HCT116 (cell line): Measurements from ENCODE around the gene ZNF862. TPM values are rescaled to one million over a fixed set of nuclear protein-coding genes. Genes with fewer than 3 reads are reported as not detected.

ENCODE experiments used
- ATAC-seq: fragments of 200-7000 bp; cut with Tn5 transposase; 2 replicates; pipeline ENCODE4 v1.9.1; 2020; ENCODE audit warnings: mild to moderate bottlenecking, moderate library complexity
- BruUV-seq: library from RNA; stranded (reverse); fragments of 400-500 nt; replicated peaks from 2 replicates; lab custom pipeline; 2021; lab: Mats Ljungman, UMichigan
- CTCF ChIA-PET: fragments of 300-600 bp; sonication (Branson Sonifier 250); formaldehyde crosslinking; loops from one replicate; lab custom pipeline; 2021; ENCODE audit warnings: antibody characterized with exemption; lab: Charles Lee
- POLR2A ChIA-PET: fragments of 300-600, 350-600 bp; sonication (Branson Sonifier 250); formaldehyde crosslinking; loops from one replicate; lab custom pipeline; 2021; ENCODE audit warnings: antibody characterized with exemption; lab: Charles Lee
- RAD21 ChIA-PET, 2 experiments: fragments of 300-600 bp; sonication (Branson Sonifier 250); formaldehyde crosslinking; loops; one replicate each; lab custom pipeline; 2023; ENCODE audit warnings: low total read pairs in 2 of 2; ENCODE audit not compliant: uncharacterized antibody in 2 of 2, unreplicated experiment in 2 of 2, low non-redundant PET in 1 of 2; lab: Charles Lee
- DNase-seq: peaks from one replicate; pipeline ENCODE4 v3.0.0-alpha.2; 2010; ENCODE audit warnings: low read depth, low spot score
- H2AFZ ChIP-seq: fragments of 200-600 bp; shearing (Covaris generic), sonication (generic); 2 replicates; pipeline ENCODE4 v1.6.1; 2017; ENCODE audit warnings: low read depth, mixed run types, mixed read lengths, antibody characterized with exemption, low read length; ENCODE audit not compliant: poor library complexity, severe bottlenecking
- H3K27ac ChIP-seq: 2 replicates; pipeline ENCODE4 v1.5.1; 2012; ENCODE audit warnings: low read depth, low read length
- H3K27me3 ChIP-seq: fragments of 200-600 bp; sonication (generic); 2 replicates; pipeline ENCODE4 v1.6.1; 2016; ENCODE audit warnings: mixed run types, low read length, mixed read lengths; ENCODE audit not compliant: insufficient read depth
- H3K36me3 ChIP-seq, 2 experiments: fragments of 200-500 bp in 1 of 2; fragments of 200-600 bp in 1 of 2; sonication (Bioruptor generic) in 1 of 2; sonication (generic) in 1 of 2; 2 replicates each; pipeline versions ENCODE4 v1.5.1 to v1.6.1; 2014 to 2016; ENCODE audit warnings: low read length in 2 of 2, inconsistent platforms in 1 of 2, mixed read lengths in 1 of 2, mixed run types in 1 of 2; ENCODE audit not compliant: insufficient read depth in 2 of 2, control insufficient read depth in 1 of 2
- H3K4me1 ChIP-seq, 2 experiments: fragments of 200-600 bp in 1 of 2; sonication (generic) in 1 of 2; 2 replicates each; pipeline versions ENCODE4 v1.5.1 to v1.6.1; 2012 to 2017; ENCODE audit warnings: low read length in 2 of 2, inconsistent platforms in 1 of 2, mild to moderate bottlenecking in 1 of 2, mixed read lengths in 1 of 2, mixed run types in 1 of 2, moderate library complexity in 1 of 2; ENCODE audit not compliant: insufficient read depth in 2 of 2, control insufficient read depth in 1 of 2
- H3K4me2 ChIP-seq: fragments of 200-600 bp; sonication (generic); 2 replicates; pipeline ENCODE4 v1.6.1; 2017; ENCODE audit warnings: mixed run types, low read length, mixed read lengths
- H3K4me3 ChIP-seq, 2 experiments: fragments of 200-600 bp in 1 of 2; sonication (generic) in 1 of 2; replicated peaks in 1 of 2; 2 replicates each; pipeline ENCODE4 v1.5.1; 2011 to 2016; ENCODE audit warnings: low read length in 2 of 2, control low read depth in 1 of 2, low read depth in 1 of 2, mild to moderate bottlenecking in 1 of 2, mixed read lengths in 1 of 2, mixed run types in 1 of 2
- H3K79me2 ChIP-seq: fragments of 200-600 bp; sonication (generic); 2 replicates; pipeline ENCODE4 v1.6.1; 2017; ENCODE audit warnings: mild to moderate bottlenecking, mixed run types, low read length, moderate library complexity, mixed read lengths; ENCODE audit not compliant: insufficient read depth
- H3K9ac ChIP-seq: fragments of 200-600 bp; sonication (generic); 2 replicates; pipeline ENCODE4 v1.6.1; 2016; ENCODE audit warnings: low read length, mixed read lengths
- H3K9me2 ChIP-seq: fragments of 200-600 bp; sonication (generic), shearing (Covaris generic); 2 replicates; pipeline ENCODE4 v1.6.1; 2017; ENCODE audit warnings: mixed run types, mild to moderate bottlenecking, moderate library complexity; ENCODE audit not compliant: insufficient read depth
- H3K9me3 ChIP-seq, 2 experiments: fragments of 200-500 bp in 1 of 2; fragments of 200-600 bp in 1 of 2; sonication (Bioruptor generic) in 1 of 2; sonication (generic) in 1 of 2; 2 replicates each; pipeline ENCODE4 v1.6.1; 2014 to 2017; ENCODE audit warnings: low read length in 2 of 2, mixed read lengths in 2 of 2, inconsistent platforms in 1 of 2, low read depth in 1 of 2, mild to moderate bottlenecking in 1 of 2, mixed run types in 1 of 2, moderate library complexity in 1 of 2; ENCODE audit not compliant: control insufficient read depth in 1 of 2, insufficient read depth in 1 of 2
- H4K20me1 ChIP-seq: fragments of 200-600 bp; sonication (generic), shearing (Covaris generic); 2 replicates; pipeline ENCODE4 v1.6.1; 2017; ENCODE audit warnings: mixed run types, mild to moderate bottlenecking, moderate library complexity; ENCODE audit not compliant: insufficient read depth
- CEBPB ChIP-seq: IDR thresholded peaks from 2 replicates; pipeline ENCODE4 v1.6.1; 2012; ENCODE audit warnings: low read depth
- JUND ChIP-seq: IDR thresholded peaks from 2 replicates; pipeline ENCODE4 v1.6.1; 2012
- POLR2A ChIP-seq: IDR thresholded peaks from 2 replicates; pipeline ENCODE4 v1.7.0; 2011; ENCODE audit warnings: borderline replicate concordance; ENCODE audit not compliant: insufficient read depth, insufficient read length; ENCODE audit errors: extremely low read depth
- RAD21 ChIP-seq: IDR thresholded peaks from 2 replicates; pipeline ENCODE4 v1.6.1; 2012; ENCODE audit warnings: low read depth, mild to moderate bottlenecking
- REST ChIP-seq: IDR thresholded peaks from 2 replicates; pipeline ENCODE4 v1.6.1; 2012; ENCODE audit warnings: low read depth
- YY1 ChIP-seq: IDR thresholded peaks from 2 replicates; pipeline ENCODE4 v1.6.1; 2011; ENCODE audit warnings: low read length, low read depth, moderate library complexity, mild to moderate bottlenecking; ENCODE audit not compliant: insufficient replicate concordance; ENCODE audit errors: extremely low read depth
- ZFX ChIP-seq: fragments of 450-650 bp; IDR thresholded peaks from 2 replicates; pipeline ENCODE4 v1.6.1; 2017
- intact Hi-C: fragments of 100-400 bp; cut with micrococcal nuclease; formaldehyde crosslinking; loops from 2 replicates; pipeline ENCODE4 v1.10.0; 2022
- total RNA-seq: library from RNA; stranded (reverse); gene quantifications from one replicate; pipeline ENCODE4 v1.2.1, GENCODE V29; 2021; ENCODE audit not compliant: unreplicated experiment

The ZNF862 gene
- total RNA-seq, 1 experiment from 2014 or later: 8.5 TPM

GRCh38 chr7:149864023-149864422, 25.8 kb downstream of the ZNF862 start (continued):
- TF ChIP-seq YY1 (no peak), RAD21 (no peak)
- TF ChIP-seq, all 23 proteins: peak for 0

GRCh38 chr7:149864751-149865150, 26.6 kb downstream of the ZNF862 start:
- Histone ChIP-seq H3K9ac (no peak overlapping the region), H3K4me2 (no peak overlapping the region), H2AFZ (no peak overlapping the region), H3K27ac (no peak overlapping the region), H3K4me1 (no peaks in the 10 kb centered on the region), H3K79me2 (no peaks in the 10 kb centered on the region), H3K36me3 (no peaks in the 10 kb centered on the region), H3K4me3 (no peak overlapping the region), H3K9me2 (no peaks in the 10 kb centered on the region), H3K9me3 (no peaks in the 10 kb centered on the region), H4K20me1 (no peaks in the 10 kb centered on the region), H3K27me3 (no peaks in the 10 kb centered on the region)
- TF ChIP-seq YY1 (no peak), CEBPB (no peak), RAD21 (no peak), JUND (no peak), REST (no peak), POLR2A (no peak), ZFX (no peak)
- DNase-seq: no peak
- POLR2A ChIA-PET: no interaction called here
- CTCF ChIA-PET: no interaction called here
- no peak for ATAC-seq
- RAD21 ChIA-PET: no interaction called here
- intact Hi-C loops: no loop called here
- BruUV-seq: no TSS peak
